Measurements from ENCODE around the gene STN1.
A peak's percentile ranks its signal among the peaks of the same experiment; 100 is the strongest.

STN1 gene

GRCh38 chr10:103918053-103918846 lies at the start of gene STN1:
TSS of gene STN1 (minus strand) at chr10:103918184. CDS start at chr10:103917594, 590 bp downstream.
- DNase-seq = peak; percentile 100

GRCh38 chr10:103967448-103968071 lies 49.6 kb upstream of the STN1 start:
- DNase-seq = peak; percentile 44

- peak; percentile 89 for DNase-seq
Observed at GRCh38 chr10:103966671-103967447, 48.9 kb upstream of the STN1 start, which contains the start of gene SLK. TSS of gene SLK (plus strand) at chr10:103967140. CDS start at chr10:103967746, 606 bp downstream.

- DNase-seq = no peak
Observed at GRCh38 chr10:103960103-103960502, 42.1 kb upstream of the STN1 start.

GRCh38 chr10:103958996-103959395 lies 41.0 kb upstream of the STN1 start:
- no peak for DNase-seq

GRCh38 chr10:103954543-103954942 lies 36.6 kb upstream of the STN1 start:
- DNase-seq = no peak

GRCh38 chr10:103951942-103952341 lies 34.0 kb upstream of the STN1 start:
- DNase-seq = no peak

- DNase-seq = no peak
Observed at GRCh38 chr10:103951183-103951582, 33.2 kb upstream of the STN1 start.

- no peak for DNase-seq
Observed at GRCh38 chr10:103949728-103950127, 31.7 kb upstream of the STN1 start.

- no peak for DNase-seq
Observed at GRCh38 chr10:103947799-103948516, 30.0 kb upstream of the STN1 start.

GRCh38 chr10:103942866-103943265 lies 24.9 kb upstream of the STN1 start:
- DNase-seq = no peak

GRCh38 chr10:103941801-103942200 lies 23.8 kb upstream of the STN1 start:
- DNase-seq = no peak

GRCh38 chr10:103939522-103939921 lies 21.5 kb upstream of the STN1 start:
- no peak for DNase-seq

- no peak for DNase-seq
Observed at GRCh38 chr10:103936022-103936421, 18.0 kb upstream of the STN1 start.

GRCh38 chr10:103934308-103934707 lies 16.3 kb upstream of the STN1 start:
- DNase-seq = no peak

GRCh38 chr10:103933557-103934121 lies 15.7 kb upstream of the STN1 start:
- no peak for DNase-seq

GRCh38 chr10:103932971-103933370 lies 15.0 kb upstream of the STN1 start:
- no peak for DNase-seq

- no peak for DNase-seq
Observed at GRCh38 chr10:103932271-103932670, 14.3 kb upstream of the STN1 start.

GRCh38 chr10:103931603-103932002 lies 13.6 kb upstream of the STN1 start:
- DNase-seq = no peak

- DNase-seq = no peak
Observed at GRCh38 chr10:103930881-103931280, 12.9 kb upstream of the STN1 start.

- DNase-seq = no peak
Observed at GRCh38 chr10:103930449-103930848, 12.5 kb upstream of the STN1 start.

GRCh38 chr10:103929381-103929921 lies 11.5 kb upstream of the STN1 start:
- no peak for DNase-seq
